ENCODE measurements around the gene OPA1. TPM values are rescaled to one million over a fixed set of nuclear protein-coding genes. Genes with fewer than 3 reads are reported as not detected.

OPA1 gene
- total RNA-seq, 4 donors from 2014 or later: 29.3 to 48.1 (median 44.6) TPM

- no peak for TF ChIP-seq POLR2A (IDR thresholded peaks at IDR 0.05)
- TF ChIP-seq CTCF (IDR thresholded peaks at IDR 0.05): no peak
- intact Hi-C loops (cut with DNase I): no loop called here
- H3K27ac ChIP-seq: no peak overlapping the region
- no peaks in the 10 kb centered on the region for H3K4me1 ChIP-seq
- 66 to 77% methylated on average over 6 to 8 of the region's 8 CpGs for WGBS, 2 donors
- H3K9me3 ChIP-seq: no peaks in the 10 kb centered on the region
- no peak for DNase-seq
- no peaks in the 10 kb centered on the region for H3K27me3 ChIP-seq
- no peak overlapping the region for H3K4me3 ChIP-seq
- H3K36me3 ChIP-seq: peaks cover 0 to 33% (median 0%) of the 10 kb centered on the region in 3 donors
Observed at GRCh38 chr3:193701953-193702635, 109.1 kb downstream of the OPA1 start.

- WGBS, 2 donors: 72 to 74% methylated on average over 3 of the region's 3 CpGs
- Histone ChIP-seq H3K27me3 (no peaks in the 10 kb centered on the region), H3K9me3 (no peaks in the 10 kb centered on the region), H3K27ac (no peak overlapping the region), H3K36me3 (peaks cover 0 to 28% (median 0%) of the 10 kb centered on the region in 3 donors), H3K4me3 (no peak overlapping the region), H3K4me1 (no peaks in the 10 kb centered on the region)
- no peak for TF ChIP-seq POLR2A (IDR thresholded peaks at IDR 0.05)
- intact Hi-C loops (cut with DNase I): no loop called here
- DNase-seq: no peak
Observed at GRCh38 chr3:193702967-193703366, 110.0 kb downstream of the OPA1 start.

- intact Hi-C loops (cut with DNase I): no loop called here
- H3K36me3 ChIP-seq: peaks cover 0 to 14% (median 0%) of the 10 kb centered on the region in 3 donors
- no peaks in the 10 kb centered on the region for H3K27me3 ChIP-seq
- H3K4me3 ChIP-seq: no peak overlapping the region
- WGBS, 2 donors: 75 to 87% methylated on average over 5 of the region's 5 CpGs
- no peak for DNase-seq
- no peak overlapping the region for H3K27ac ChIP-seq
- no peak for TF ChIP-seq CTCF (IDR thresholded peaks at IDR 0.05)
- no peak for TF ChIP-seq POLR2A (IDR thresholded peaks at IDR 0.05)
- no peaks in the 10 kb centered on the region for H3K4me1 ChIP-seq
- no peaks in the 10 kb centered on the region for H3K9me3 ChIP-seq
Observed at GRCh38 chr3:193704431-193704830, 111.4 kb downstream of the OPA1 start.

- Histone ChIP-seq H3K9me3 (no peaks in the 10 kb centered on the region), H3K4me3 (no peak overlapping the region), H3K27ac (no peak overlapping the region), H3K36me3 (no peaks in the 10 kb centered on the region), H3K27me3 (no peaks in the 10 kb centered on the region), H3K4me1 (no peaks in the 10 kb centered on the region)
- intact Hi-C loops (cut with DNase I): no loop called here
- DNase-seq: no peak
- TF ChIP-seq CTCF (IDR thresholded peaks at IDR 0.05) (no peak), POLR2A (IDR thresholded peaks at IDR 0.05) (no peak)
- 83 to 86% methylated on average over 3 of the region's 3 CpGs for WGBS, 2 donors
Observed at GRCh38 chr3:193708270-193708669, 115.3 kb downstream of the OPA1 start.

- H3K36me3 ChIP-seq: no peaks in the 10 kb centered on the region
- H3K4me1 ChIP-seq: no peaks in the 10 kb centered on the region
- no peaks in the 10 kb centered on the region for H3K27me3 ChIP-seq
- TF ChIP-seq POLR2A (IDR thresholded peaks at IDR 0.05): no peak
- no peak for TF ChIP-seq CTCF (IDR thresholded peaks at IDR 0.05)
- WGBS, 2 donors: 72 to 76% methylated on average over 17 of the region's 18 CpGs
- H3K9me3 ChIP-seq: peaks cover 0 to 18% (median 12%) of the 10 kb centered on the region in 3 donors
- H3K4me3 ChIP-seq: no peak overlapping the region
- intact Hi-C loops (cut with DNase I): no loop called here
- H3K27ac ChIP-seq: no peak overlapping the region
- no peak for DNase-seq
Observed at GRCh38 chr3:193710286-193711165, 117.5 kb downstream of the OPA1 start.

All from esophagus squamous epithelium (tissue), 5 donors.